GM18909 (cell line): ENCODE results near the gene TERB2.
"Not testable (repeated sequence)": the region's sequence is repeated elsewhere in the genome, so short reads cannot be mapped to it uniquely, and the experiment has no call there.

ENCODE experiments used
- ATAC-seq: cut with Tn5 transposase; IDR thresholded peaks from one replicate; pipeline ENCODE4 v1.9.1; 2021; ENCODE audit warnings: mild to moderate bottlenecking; ENCODE audit not compliant: unreplicated experiment, poor library complexity

TERB2 gene

DNA sequence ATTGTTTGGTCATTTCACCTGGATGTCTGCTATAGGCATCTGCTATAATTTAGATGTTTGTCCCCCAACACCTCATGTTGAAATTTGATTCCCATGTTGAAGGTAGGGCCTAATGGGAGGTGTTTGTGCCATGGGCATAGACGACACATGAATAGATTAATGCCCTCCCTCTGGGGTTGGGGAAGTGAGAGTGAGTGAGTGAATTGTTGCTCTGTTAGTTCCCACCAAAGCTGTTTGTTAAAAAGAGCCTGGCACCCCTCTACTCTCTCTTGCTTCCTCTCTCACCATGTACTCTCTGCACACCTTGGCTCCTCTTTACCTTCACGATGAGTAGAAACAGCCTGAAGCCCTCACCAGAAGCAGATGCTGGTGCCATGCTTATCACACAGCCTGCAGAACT is 42.6 kb downstream of the TERB2 start:
- ATAC-seq = no peak

DNA sequence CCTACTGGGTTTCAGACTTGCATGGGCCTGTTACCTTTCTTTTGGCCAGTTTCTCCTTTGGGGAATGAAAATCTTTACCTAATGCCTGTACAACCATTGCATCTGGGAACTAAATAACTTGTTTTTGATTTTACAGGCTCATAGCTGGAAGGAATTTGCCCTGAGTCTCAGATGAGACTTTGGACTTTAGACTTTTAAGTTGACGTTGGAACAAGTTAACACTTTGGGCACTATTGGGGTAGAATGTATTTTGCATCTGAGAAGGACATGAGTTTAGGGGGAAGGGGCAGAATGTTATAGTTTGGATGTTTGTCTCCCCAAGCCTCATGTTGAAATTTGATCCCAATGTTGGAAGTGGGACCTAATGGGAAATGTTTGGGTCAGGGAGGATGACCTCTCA is 44.7 kb downstream of the TERB2 start:
- ATAC-seq = not testable (repeated sequence)

DNA sequence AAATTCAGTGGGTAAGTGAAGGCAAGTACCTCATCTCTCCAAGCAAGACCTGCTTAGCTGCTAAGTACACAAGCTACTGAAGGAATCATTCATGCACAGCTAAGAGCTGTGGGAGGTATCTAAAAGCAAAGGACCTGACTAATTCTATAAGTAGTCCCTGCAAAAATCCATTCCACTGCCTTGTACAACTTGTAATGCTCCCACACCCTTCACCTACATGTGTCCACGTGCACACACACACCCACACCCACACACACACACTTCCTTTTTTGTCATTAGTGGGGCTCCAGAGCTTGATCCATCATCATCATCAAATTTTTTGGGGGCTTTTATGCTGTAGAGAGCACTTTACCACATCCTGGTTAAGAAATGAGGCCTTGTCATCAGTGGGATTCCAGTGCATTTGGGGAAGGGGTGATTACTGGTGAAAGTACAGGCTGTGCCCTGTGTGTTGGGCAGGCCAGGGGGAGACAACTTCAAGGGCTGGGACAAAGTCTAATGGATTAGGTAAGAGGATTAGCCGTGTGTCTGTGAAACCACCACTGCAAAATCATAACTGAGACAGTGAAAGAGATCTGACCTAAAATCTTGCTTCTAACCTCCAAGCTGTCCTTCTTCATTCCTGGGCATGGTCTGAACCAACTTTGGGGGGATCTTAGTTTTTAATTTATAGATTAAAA is 47.4 kb downstream of the TERB2 start:
- not testable (repeated sequence) for ATAC-seq

DNA sequence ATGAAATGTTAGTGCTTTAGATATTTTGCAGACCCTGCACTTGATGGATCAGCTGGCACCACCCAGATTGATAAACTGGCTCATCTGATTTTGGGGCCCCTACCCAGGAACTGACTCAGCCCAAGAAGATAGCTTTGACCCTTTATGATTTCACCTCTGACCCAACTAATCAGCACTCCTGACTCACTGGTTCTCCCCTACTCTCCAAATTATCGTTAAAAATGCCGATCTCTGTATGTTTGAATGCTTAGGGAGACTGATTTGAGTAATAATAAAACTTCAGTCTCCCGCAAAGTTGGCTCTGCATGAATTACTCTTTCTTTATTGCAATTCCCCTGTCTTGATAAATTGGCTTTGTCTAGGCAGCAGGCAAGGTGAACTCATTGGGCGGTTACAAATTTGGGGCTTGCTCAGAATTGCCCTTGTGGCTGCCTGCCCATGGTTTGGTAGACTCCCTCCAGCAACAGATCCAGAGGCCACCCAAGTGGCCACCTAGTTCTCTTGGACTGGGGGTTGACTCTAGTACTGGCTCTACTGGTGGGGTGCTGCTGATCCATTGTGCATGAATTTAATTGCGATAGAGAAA is 48.2 kb downstream of the TERB2 start:
- ATAC-seq = not testable (repeated sequence)

DNA sequence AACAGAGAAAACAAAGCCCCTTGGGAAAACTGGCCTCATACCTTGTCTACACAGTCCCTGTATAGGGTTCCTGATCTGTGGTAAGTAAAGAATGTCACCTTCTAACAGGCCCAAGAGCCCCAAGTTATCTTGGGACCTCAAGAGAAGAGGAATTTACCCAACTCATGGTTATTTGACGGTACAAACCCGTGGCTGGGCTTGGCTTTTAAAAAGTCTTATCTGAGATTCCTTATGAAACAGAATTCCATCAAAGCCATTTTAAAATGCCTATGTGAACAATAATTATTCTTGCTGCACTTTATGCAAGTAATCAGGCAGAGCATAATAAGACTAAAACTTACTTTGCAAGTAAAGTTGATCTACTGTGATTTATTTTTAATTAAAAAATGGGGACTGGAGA is 52.6 kb downstream of the TERB2 start:
- ATAC-seq = no peak

DNA sequence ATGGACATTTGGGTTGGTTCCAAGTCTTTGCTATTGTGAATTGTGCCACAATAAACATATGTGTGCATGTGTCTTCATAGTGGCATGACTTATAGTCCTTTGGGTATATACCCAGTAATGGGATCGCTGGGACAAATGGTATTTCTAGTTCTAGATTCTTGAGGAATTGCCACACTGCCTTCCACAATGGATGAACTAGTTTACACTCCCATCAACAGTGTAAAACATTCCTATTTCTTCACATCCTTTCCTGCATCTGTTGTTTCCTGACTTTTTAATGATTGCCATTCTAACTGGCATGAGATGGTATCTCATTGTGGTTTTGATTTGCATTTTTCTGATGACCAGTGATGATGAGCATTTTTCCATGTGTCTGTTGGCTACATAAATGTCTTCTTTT is 58.6 kb downstream of the TERB2 start:
- not testable (repeated sequence) for ATAC-seq

DNA sequence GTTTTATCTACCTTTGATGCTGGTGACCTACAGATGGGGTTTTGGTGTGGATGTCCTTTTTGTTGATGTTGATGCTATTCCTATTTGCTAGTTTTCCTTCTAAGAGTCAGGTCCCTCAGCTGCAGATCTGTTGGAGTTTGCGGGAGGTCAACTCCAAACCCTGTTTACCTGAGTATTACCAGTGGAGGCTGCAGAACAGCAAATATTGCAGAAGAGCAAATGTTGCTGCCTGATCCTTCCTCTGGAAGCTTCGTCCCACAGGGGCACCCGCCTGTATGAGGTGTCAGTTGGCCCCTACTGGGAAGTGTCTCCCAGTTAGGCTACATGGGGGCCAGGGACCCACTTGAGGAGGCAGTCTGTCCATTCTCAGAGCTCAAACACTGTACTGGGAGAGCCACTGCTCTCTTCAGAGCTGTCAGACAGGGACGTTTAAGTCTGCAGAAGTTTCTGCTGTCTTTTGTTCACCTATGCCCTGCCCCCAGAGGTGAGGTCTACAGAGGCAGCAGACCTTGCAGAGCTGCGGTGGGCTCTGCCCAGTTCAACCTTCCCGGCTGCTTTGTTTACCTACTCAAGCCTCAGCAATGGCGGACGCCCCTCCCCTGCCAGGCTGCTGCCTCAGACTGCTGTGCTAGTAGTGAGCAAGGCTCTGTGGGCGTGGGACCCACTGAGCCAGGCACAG is 63.9 kb downstream of the TERB2 start:
- not testable (repeated sequence) for ATAC-seq

DNA sequence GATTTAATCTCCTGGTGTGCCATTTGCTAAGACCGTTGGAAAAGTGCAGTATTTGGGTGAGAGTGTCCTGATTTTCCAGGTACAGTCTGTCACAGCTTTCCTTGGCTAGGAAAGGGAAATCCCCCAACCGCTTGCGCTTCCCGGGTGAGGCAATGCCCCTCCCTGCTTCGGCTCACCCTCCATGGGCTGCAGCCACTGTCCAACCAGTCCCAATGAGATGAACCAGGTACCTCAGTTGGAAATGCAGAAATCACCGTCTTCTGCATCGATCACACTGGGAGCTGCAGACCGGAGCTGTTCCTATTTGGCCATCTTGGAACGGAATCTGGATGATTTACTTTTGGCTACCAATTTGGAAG is 64.4 kb downstream of the TERB2 start:
- ATAC-seq = not testable (repeated sequence)

DNA sequence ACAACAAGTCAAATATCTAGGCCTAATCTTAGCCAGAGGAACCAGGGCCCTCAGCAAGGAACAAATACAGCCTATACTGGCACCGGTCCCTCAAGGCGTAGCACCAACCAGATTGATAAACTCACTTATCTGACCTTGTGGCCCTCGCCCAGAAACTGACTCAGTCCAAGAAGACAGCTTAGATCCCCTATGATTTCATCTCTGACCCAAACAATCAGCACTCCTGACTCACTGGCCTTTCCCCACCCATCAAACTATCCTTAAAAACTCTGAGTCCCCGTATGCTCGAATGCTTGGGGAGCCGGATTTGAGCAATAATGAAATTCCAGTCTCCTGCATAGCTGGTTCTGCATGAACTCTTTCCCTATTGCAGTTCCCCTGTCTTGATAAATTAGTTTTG is 64.9 kb downstream of the TERB2 start:
- no peak for ATAC-seq

DNA sequence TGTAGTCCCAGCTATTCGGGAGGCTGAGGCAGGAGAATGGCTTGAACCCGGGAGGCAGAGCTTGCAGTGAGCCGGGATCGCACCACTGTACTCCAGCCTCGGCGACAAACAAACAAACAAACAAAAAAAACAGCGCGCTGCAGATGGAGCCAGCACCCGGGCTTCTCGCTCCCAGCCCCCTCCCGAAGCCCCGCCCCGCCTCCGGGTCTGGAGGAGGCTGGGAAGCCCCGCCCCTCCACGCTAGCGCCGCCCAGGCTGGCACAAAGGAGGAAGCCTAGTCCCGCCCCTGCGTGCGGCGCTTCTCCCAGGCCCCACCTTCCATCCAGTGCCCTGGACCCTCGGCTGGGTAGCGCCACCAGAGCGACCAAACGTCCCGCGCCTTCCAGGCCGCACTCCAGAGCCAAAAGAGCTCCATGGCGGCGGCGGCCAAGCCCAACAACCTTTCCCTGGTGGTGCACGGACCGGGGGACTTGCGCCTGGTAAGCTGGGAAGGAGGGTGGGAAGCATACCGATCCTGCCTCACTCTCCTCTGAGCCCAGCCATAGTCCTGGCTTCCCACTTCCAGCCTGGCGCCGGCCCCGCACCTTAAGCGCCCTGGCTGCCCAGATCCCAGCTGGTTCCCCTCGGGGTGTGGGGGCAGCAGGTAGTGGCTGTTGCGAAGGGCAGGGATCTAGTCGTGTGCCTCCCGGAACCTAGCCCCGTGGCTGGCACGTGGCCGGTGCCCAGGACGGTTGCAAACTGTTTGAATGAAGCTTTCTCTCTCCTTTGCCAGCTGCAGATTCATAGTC is 66.6 kb downstream of the TERB2 start, which contains the start of gene SORD:
Gene SORD (plus strand): TSS at position 325 of the 788 bp plus-strand sequence. CDS start 89 bp downstream, at position 414.
- peak; percentile 96 for ATAC-seq

DNA sequence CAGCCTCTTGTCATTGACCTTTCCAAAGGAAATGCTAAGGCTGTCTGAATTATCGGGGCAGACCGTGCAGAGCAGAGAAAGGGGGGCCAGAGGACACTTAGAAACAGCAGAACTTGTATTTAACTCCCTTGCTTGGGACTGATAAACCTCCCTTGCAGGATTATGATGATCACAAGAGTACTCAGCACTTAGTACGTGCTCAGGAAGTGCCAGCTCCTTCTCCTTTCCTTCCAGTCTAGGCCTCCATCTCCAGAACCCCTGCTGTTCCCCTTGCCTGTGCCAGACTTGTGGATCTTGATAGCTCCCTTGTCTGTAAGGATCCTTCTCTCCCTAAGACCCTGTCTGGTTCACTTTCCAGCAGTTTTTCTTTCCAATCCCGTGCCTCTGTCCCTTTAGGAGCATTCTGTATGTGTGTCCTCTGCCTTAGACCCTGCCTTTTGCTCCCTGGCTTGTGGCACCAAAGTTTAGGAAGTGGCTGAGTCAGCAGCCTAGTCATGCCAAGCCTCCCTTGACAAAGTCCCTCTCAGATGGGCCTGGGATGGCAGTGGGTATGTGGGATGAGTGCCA is 67.3 kb downstream of the TERB2 start:
- peak; percentile 2 for ATAC-seq

DNA sequence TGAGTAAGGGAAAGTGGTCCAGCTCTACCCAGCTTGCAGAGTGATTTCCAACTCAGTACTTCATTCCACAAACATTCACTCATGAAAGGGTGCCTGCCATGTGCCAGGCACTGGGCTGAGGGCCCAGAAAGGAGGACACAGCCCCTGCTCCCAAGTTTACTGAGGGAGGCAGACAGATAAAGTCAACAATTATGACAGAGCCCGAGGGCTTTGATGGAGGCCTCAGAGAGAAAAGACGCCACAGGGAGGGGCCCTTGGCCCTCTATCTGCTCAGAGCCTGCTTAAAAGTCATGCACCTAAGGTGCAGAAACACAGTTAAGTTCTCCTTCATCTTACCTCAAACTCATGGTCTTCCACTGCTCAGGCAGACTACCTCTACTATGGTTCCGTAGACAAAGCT is 68.2 kb downstream of the TERB2 start:
- not testable (repeated sequence) for ATAC-seq

DNA sequence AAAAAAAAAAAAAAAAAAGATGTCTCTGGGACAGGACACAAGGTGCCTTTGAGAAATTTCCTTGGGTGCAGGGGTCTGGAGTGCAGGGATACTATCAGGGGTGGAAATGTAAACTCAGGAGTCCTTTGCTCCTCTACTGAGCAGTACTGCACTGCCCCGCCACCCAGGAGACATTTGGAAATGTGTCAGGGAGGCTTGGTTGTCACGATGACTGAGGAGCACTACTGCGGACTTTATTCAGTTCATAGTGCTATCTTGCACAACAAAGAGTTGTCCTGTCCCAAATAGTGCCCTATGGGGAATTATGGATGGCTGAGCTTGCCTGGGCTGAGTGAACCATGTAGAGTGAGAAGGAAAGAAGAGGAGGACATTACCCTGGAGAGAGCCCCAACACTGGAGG is 69.1 kb downstream of the TERB2 start:
- ATAC-seq = not testable (repeated sequence)

DNA sequence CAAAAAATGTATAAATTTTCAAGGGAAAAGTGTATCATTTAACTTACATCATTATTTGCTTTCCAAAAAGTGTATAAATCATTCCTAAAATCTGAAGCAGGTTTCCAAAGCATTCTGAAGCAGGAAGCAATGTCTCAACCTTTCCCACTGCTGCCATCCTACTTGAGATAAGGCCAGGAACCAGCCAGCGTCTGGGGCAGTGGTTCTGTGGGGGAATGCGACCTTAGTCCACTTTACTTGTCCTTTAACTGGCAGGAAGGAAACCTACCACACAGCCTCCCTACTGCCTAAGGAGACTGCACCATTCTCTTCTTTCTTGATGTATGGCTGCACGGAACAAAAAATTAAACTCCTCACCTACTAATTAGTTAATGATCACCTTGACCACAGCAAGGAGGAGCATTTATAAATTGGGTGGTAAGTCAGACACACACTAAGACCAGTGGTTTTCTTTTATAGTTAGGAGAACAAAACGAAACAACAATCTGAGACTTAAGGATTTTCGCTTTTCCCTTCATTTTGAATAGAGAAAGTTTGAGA is 70.2 kb downstream of the TERB2 start:
- ATAC-seq = no peak

DNA sequence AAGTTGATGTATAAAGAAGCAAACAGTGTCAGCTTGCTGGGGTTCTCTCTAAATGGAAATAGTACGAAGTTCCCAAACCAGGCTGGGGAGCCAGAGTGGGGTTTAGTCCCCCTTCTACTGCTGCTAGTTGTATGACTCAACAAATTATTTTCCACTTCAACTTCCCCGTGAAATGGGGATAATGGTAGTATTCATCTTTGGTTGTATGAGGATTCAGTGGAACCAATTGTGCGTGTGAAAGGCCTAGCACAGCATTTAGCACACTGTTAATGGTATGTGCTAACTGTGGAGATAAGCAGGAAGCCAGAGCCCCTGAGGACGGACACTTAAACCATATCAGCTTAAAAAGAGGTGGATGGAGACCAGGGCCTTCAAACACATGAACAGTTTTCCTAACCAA is 70.7 kb downstream of the TERB2 start:
- no peak for ATAC-seq
